Measurements from ENCODE around the gene CAPS. TPM values are rescaled to one million over a fixed set of nuclear protein-coding genes. Genes with fewer than 3 reads are reported as not detected.
"Not testable (repeated sequence)": the region's sequence is repeated elsewhere in the genome, so short reads cannot be mapped to it uniquely, and the experiment has no call there.

Gene CAPS
- total RNA-seq, 1 donor from 2014 or later, result 7.6 TPM

- DNase-seq, result no peak
These were observed 43.1 kb downstream of the CAPS start for GRCh38 chr19:5957170-5957569.

- DNase-seq, result no peak
These were observed 44.2 kb downstream of the CAPS start for GRCh38 chr19:5958074-5958850.

GRCh38 chr19:5958851-5959122 lies 44.7 kb downstream of the CAPS start:
- DNase-seq, result no peak

GRCh38 chr19:5959260-5960004 lies 45.4 kb downstream of the CAPS start:
- no peak for DNase-seq

GRCh38 chr19:5960005-5961001 lies 46.2 kb downstream of the CAPS start:
- DNase-seq, result peak; percentile 63

GRCh38 chr19:5961641-5961968 lies 47.6 kb downstream of the CAPS start:
- not testable (repeated sequence) for DNase-seq

- peak; percentile 64 for DNase-seq
These were observed 48.2 kb downstream of the CAPS start for GRCh38 chr19:5961969-5962945.

- not testable (repeated sequence) for DNase-seq
These were observed 49.2 kb downstream of the CAPS start for GRCh38 chr19:5963259-5963658.

- no peak for DNase-seq
These were observed 49.8 kb downstream of the CAPS start for GRCh38 chr19:5963855-5964254.

- no peak for DNase-seq
These were observed 50.9 kb downstream of the CAPS start for GRCh38 chr19:5964816-5965565.

Other genes with a start within 250 kb of the CAPS start
- gene MICOS13, start 233.7 kb upstream of the CAPS start, total RNA-seq, result 49.1 TPM
- gene HSD11B1L, start 233.2 kb upstream of the CAPS start, total RNA-seq, result 6.4 TPM
- gene RPL36, start 224.0 kb upstream of the CAPS start, total RNA-seq, result 293 TPM
- gene LONP1, start 194.1 kb upstream of the CAPS start, total RNA-seq, result 55.7 TPM
- gene CATSPERD, start 193.6 kb upstream of the CAPS start, total RNA-seq, result not detected
- not detected for gene PRR22, start 129.5 kb upstream of the CAPS start, total RNA-seq
- gene DUS3L, start 123.1 kb upstream of the CAPS start, total RNA-seq, result 27.1 TPM
- not detected for gene NRTN, start 109.2 kb upstream of the CAPS start, total RNA-seq
- 4.9 TPM for gene FUT6, start 74.6 kb upstream of the CAPS start, total RNA-seq
- gene FUT3, start 62.8 kb upstream of the CAPS start, total RNA-seq, result 10.8 TPM
- gene FUT5, start 43.7 kb upstream of the CAPS start, total RNA-seq, result not detected
- gene NDUFA11, start 10.5 kb upstream of the CAPS start, total RNA-seq, result 139 TPM
- 5.1 TPM for gene VMAC, start 9.4 kb upstream of the CAPS start, total RNA-seq
- 40.2 TPM for gene RANBP3, start 63.9 kb downstream of the CAPS start, total RNA-seq
- gene RFX2, start 196.2 kb downstream of the CAPS start, total RNA-seq, result 12.5 TPM
- gene ACSBG2, start 221.4 kb downstream of the CAPS start, total RNA-seq, result not detected